T-helper 2 cell treated with Interferon-gamma antibody and Interleukin-4, amounts not matched to agents 5 μg/mL and 100 μg/mL, for 36 hours (primary cell): ENCODE data around the gene ITPR3.

Experiments
- DNase-seq: peaks from one replicate; pipeline ENCODE4 v3.0.0; 2021; ENCODE audit warnings: low spot score
- H3K27ac Mint-ChIP-seq: one replicate; pipeline ENCODE4 v1.8.0; 2021; ENCODE audit warnings: mild to moderate bottlenecking, mixed read lengths
- H3K27me3 Mint-ChIP-seq: one replicate; pipeline ENCODE4 v1.8.0; 2021; ENCODE audit warnings: low read depth, mixed read lengths
- H3K36me3 Mint-ChIP-seq: one replicate; pipeline ENCODE4 v1.8.0; 2021; ENCODE audit warnings: low read depth, mixed read lengths
- H3K4me1 Mint-ChIP-seq: one replicate; pipeline ENCODE4 v1.8.0; 2021; ENCODE audit warnings: low read depth, mixed read lengths
- H3K4me3 Mint-ChIP-seq: one replicate; pipeline ENCODE4 v1.8.0; 2022; ENCODE audit warnings: mild to moderate bottlenecking, moderate library complexity, mixed read lengths
- H3K9me3 Mint-ChIP-seq: one replicate; pipeline ENCODE4 v1.8.0; 2021; ENCODE audit warnings: mixed read lengths

Gene ITPR3

DNA sequence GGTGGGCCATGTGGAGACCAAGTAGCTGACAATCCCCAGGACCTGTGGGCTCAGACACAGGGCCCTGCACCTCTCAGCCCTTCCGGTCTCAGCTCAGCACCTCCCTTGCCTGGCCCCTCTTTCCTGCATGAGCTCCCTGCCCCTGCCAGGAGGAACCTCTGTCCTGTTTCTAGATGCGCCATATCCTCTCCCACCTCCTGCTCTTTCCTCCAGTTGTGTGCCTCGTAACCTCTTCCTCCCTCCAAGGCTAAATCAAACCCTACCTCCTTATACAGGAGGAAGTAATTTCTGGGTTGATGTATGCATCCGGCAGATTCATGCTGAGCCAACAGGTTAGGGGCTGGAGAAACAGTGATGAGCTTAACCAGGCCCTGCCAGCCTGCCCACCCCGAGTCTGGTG lies 30.9 kb downstream of the ITPR3 start:
- H3K4me1 Mint-ChIP-seq = peaks cover 3% of the 10 kb centered on the region
- no peak overlapping the region for H3K27ac Mint-ChIP-seq
- no peak overlapping the region for H3K4me3 Mint-ChIP-seq

DNA sequence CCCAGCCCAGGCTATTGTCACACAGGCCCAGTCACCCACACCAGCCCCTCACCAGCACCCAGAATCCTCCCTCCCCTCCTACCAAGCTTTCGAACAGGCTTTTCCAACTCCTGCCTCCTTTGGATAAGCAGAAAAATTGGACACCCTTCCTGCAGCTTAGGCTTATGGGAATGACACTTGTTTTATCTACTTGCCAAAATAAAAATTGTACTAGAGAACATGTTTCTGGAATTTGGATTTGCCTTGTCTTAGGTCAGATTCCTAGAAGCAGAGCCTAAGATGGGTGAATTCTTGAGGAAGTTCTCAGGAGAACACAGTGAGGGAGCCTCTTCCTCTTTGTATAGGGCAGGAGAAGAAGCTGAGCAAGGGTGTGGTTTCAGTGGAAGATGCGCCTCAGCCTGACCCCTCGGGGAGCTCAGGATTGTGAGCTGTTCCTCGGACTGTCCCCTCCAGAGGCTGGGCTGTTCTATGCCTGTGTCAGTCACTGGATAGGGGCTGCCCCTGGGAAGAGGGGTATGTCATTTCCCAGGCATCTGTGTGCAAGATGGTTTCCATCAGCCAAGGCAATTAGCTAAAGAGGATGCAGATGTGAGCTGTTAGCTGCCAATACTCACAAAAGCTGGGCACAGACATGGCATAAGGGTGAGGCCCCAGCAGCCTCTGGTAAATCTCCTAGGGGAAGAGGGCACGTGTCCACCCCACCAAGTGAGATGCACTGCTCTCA lies 33.9 kb downstream of the ITPR3 start:
- Mint-ChIP-seq H3K36me3 (peaks cover 14% of the 10 kb centered on the region), H3K27ac (no peak overlapping the region), H3K9me3 (no peaks in the 10 kb centered on the region), H3K4me3 (no peak overlapping the region), H3K4me1 (peaks cover 3% of the 10 kb centered on the region), H3K27me3 (no peaks in the 10 kb centered on the region)
- no peak for DNase-seq

More for the DNA sequence above, 30.9 kb downstream of the ITPR3 start:
- no peak for DNase-seq
- Mint-ChIP-seq H3K9me3 (no peaks in the 10 kb centered on the region), H3K27me3 (no peaks in the 10 kb centered on the region), H3K36me3 (peaks cover 24% of the 10 kb centered on the region)

DNA sequence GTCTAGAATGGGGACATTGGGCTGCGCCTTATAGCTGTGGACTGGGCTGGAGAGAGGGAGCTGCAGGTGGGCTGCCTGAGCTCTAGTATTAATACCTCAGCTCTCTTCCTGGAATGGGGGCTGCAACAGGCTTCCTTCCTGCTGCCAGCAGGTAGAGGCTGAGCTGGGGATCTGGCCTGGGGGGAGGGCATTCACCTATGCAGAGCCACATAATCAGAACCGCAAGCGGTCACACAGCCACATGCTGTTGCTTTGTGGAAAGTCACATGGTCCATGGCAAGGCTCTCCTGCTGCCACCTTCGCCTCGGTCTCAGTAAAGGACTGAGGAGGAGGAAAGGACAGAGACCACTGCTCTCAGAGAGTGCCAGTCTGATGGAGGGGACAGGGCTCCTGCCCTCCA lies 35.7 kb downstream of the ITPR3 start:
- no peak for DNase-seq
- no peaks in the 10 kb centered on the region for H3K9me3 Mint-ChIP-seq
- no peak overlapping the region for H3K27ac Mint-ChIP-seq
- H3K4me3 Mint-ChIP-seq = no peak overlapping the region
- peaks cover 4% of the 10 kb centered on the region for H3K36me3 Mint-ChIP-seq
- peaks cover 3% of the 10 kb centered on the region for H3K4me1 Mint-ChIP-seq
- no peaks in the 10 kb centered on the region for H3K27me3 Mint-ChIP-seq

DNA sequence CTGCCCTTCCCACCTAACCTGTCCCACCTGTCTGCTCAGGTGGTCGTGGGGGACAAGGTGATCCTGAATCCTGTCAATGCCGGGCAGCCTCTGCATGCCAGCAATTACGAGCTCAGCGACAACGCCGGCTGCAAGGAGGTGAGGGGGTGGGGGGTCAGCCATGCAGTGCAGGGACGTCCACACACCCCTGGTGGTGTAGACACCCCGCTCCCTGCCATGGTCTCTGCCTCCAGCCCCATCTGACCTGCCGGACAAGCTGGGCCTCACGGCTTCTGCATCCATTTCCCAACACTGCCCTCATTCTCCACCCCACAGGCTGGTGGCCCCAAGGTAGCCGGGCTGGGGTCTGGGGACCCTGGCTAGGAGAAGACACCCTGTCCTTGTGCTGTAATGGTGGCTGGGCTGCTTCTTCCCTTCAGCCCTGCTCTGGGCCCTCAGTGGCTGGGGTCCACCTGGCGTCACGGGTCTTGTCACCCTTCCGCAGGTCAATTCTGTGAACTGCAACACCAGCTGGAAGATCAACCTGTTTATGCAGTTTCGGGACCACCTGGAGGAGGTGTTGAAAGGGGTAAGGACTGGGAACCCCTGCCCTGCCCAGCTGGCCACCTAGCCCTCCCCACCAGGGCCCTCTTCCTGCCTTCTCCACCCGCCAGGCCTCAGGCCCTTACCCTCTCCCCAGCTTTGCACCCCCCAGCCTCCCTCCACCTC lies 38.0 kb downstream of the ITPR3 start:
- Mint-ChIP-seq H3K36me3 (peaks cover 5% of the 10 kb centered on the region), H3K27me3 (no peaks in the 10 kb centered on the region), H3K4me3 (no peak overlapping the region), H3K27ac (no peak overlapping the region), H3K4me1 (peaks cover 3% of the 10 kb centered on the region), H3K9me3 (no peaks in the 10 kb centered on the region)
- DNase-seq = no peak

DNA sequence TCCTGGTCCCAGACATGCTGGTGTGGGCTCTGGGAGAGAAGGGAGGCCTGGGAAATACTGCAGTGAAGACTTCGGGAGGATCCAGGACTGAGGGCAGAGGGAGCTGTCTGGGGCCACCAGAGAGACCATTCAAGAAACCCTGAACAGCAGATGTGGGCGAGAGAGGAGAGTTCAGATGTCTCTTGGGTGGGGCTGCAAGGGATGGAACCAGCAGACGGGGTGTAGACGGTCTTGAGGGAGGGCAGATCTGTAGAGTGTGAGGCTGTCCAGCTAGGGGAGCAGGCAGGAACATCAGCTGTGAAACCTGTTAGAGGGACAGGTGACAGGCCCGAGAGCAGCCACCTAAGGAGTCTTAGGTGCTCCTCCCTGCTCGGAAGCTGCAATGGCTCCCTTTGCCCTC lies 38.9 kb downstream of the ITPR3 start:
- no peak for DNase-seq
- H3K4me3 Mint-ChIP-seq = no peak overlapping the region
- no peaks in the 10 kb centered on the region for H3K9me3 Mint-ChIP-seq
- peaks cover 5% of the 10 kb centered on the region for H3K36me3 Mint-ChIP-seq
- peak overlapping the region; percentile 35 for H3K27ac Mint-ChIP-seq
- no peaks in the 10 kb centered on the region for H3K27me3 Mint-ChIP-seq
- H3K4me1 Mint-ChIP-seq = peaks cover under 1% of the 10 kb centered on the region

DNA sequence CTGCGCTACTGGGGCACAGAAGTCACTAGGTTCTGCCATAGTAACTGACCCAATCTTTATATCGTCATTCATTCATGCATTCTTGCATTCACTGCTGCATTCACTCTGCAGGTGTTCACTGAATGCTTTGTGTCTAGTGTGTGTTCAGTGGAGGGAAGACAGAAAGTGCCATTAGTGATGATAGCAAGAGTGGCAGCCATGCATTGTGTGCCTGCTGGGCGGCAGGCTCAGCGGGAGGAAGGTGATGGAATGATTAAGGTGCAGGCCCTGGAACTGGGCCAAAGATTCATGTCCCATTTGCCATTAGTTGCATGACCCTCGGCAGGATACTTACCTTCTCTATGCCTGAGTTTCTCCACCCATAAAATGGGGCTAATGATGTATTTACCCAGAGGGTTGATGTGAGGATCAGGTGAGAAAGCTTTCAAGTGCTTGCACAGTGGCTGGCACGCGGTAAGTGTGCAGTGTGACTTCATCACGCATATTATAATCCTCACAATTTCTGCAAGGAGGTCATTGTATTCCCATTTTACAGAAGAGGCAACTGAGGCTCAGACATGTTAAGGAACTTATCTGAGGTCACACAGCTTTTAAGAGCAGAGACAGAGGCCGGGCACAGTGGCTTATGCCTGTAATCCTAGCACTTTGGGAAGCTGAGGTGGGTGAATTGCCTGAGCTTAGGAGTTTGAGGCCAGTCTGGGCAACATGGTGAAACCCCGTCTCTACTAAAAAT lies 40.1 kb downstream of the ITPR3 start:
- Mint-ChIP-seq H3K27ac (no peak overlapping the region), H3K36me3 (peaks cover 5% of the 10 kb centered on the region), H3K4me3 (no peak overlapping the region), H3K4me1 (no peaks in the 10 kb centered on the region), H3K9me3 (no peaks in the 10 kb centered on the region), H3K27me3 (no peaks in the 10 kb centered on the region)
- no peak for DNase-seq

DNA sequence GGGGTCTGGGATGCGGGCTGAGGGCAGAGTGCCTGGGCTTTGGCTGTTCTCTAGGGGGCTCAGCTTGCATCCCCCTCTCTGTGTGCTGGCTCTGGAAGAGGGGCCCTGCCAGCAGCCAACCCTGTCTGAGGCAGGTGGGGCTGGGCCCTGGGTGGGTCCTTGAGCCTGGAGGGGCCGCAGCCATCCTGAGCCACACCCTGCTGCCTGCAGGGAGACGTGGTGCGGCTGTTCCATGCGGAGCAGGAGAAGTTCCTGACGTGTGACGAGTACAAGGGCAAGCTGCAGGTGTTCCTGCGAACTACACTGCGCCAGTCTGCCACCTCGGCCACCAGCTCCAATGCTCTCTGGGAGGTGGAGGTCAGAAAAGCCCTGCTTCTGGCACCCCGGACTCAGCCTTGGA lies 41.2 kb downstream of the ITPR3 start:
- Mint-ChIP-seq H3K4me1 (no peaks in the 10 kb centered on the region), H3K27ac (no peak overlapping the region), H3K36me3 (peaks cover 8% of the 10 kb centered on the region), H3K9me3 (no peaks in the 10 kb centered on the region), H3K27me3 (no peaks in the 10 kb centered on the region), H3K4me3 (no peak overlapping the region)
- no peak for DNase-seq

DNA sequence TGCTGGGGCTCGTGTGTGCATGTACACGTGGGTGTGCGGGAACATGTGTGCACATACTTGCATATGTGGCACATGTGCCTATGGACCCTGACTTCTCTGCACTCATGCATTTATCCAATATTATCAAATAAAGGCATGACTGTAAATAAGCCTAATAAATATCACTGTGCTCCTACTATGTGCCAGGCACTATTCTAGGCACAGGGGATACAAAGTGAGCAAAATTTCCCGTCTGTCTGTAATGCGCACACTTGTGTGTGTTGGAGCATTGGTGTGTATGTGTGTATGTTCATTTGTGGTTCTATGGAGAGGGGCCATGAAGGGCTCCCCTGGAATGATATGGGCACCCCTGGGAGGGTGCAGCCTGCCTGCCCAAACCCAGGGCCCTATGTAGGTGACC lies 41.9 kb downstream of the ITPR3 start:
- no peaks in the 10 kb centered on the region for H3K27me3 Mint-ChIP-seq
- H3K4me3 Mint-ChIP-seq = no peak overlapping the region
- no peak for DNase-seq
- H3K4me1 Mint-ChIP-seq = no peaks in the 10 kb centered on the region
- H3K9me3 Mint-ChIP-seq = no peaks in the 10 kb centered on the region
- no peak overlapping the region for H3K27ac Mint-ChIP-seq
- peaks cover 10% of the 10 kb centered on the region for H3K36me3 Mint-ChIP-seq

DNA sequence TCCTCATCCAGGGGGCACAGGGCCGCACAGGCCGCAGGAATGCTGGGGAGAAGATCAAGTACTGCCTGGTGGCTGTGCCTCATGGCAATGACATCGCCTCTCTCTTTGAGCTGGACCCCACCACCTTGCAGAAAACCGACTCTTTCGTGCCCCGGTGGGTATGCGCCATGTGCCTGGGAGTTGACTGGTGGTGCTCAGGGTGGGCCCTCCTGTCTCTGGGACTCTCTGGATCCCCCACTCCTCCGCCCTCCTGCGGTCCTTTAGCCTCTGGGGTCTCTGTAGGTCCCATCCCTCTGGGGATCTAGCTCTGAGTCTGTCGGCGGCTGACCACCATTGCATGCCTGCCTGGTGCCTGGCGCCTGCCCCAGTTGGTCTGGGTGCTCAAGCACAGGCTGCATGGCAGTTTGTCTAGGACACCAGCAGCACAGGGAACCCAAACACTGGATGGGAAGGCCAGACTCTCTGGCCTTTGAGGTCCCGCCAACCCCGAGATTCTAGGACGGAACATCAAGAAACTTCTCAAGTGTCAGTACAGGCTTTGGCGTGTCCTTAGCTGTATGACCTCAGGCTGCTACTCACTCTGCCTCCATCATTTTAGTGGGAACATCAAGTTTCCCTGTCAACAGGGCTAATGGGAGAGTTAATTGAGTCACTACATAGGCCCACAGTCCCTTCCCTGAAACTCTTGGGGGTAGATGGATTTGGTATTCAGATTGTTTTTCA lies 42.8 kb downstream of the ITPR3 start:
- Mint-ChIP-seq H3K4me1 (peaks cover 6% of the 10 kb centered on the region), H3K36me3 (peaks cover 18% of the 10 kb centered on the region)

DNA sequence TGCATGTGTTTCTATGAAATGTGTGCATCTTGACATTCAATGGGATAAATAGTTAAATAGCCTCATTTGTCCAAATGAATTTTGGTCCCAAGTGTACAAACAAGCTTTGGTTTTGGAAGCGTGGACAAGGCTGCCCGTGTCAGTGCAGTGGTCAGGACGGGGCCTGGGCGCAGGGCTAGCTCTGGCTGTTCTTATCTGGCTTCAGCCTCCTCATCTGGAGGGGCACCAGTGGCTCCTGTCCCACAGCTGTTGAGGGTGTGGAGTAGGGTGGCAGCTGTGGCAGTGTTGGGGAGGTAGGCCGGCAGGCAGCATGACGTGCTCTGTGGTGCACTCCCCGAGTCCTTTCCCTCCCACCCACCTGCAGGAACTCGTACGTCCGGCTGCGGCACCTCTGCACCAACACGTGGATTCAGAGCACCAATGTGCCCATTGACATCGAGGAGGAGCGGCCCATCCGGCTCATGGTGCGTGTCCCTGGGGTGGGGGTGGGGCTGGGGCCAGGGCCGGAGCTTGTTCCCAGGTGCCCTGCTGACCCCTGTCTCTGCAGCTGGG lies 43.5 kb downstream of the ITPR3 start:
- H3K27me3 Mint-ChIP-seq = no peaks in the 10 kb centered on the region
- no peak overlapping the region for H3K27ac Mint-ChIP-seq
- H3K4me1 Mint-ChIP-seq = peaks cover 11% of the 10 kb centered on the region
- no peak for DNase-seq
- H3K9me3 Mint-ChIP-seq = no peaks in the 10 kb centered on the region
- H3K4me3 Mint-ChIP-seq = no peak overlapping the region
- H3K36me3 Mint-ChIP-seq = peaks cover 22% of the 10 kb centered on the region

More for the DNA sequence above, 42.8 kb downstream of the ITPR3 start:
- Mint-ChIP-seq H3K27me3 (no peaks in the 10 kb centered on the region), H3K9me3 (no peaks in the 10 kb centered on the region), H3K4me3 (no peak overlapping the region), H3K27ac (no peak overlapping the region)
- DNase-seq = no peak

DNA sequence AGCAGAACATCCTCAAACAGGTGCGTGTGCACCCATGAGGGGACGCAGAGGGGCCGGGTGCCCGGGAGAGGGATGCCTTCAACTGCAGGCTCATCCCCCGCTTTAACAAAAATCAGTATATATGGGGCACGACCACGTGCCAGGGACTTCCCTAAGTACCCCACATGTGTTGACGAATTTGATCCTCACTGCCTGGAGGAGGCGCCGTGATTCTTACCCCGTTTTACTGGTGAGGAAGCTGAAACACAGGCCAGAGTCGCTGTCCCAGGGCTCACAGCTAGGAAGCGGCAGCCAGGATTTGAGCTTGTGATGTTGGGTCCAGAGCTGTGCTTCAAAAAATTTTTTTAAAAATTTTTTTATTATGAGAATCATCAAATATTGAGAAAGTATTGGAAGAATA lies 44.8 kb downstream of the ITPR3 start:
- peaks cover 31% of the 10 kb centered on the region for H3K36me3 Mint-ChIP-seq
- H3K27ac Mint-ChIP-seq = no peak overlapping the region
- no peak overlapping the region for H3K4me3 Mint-ChIP-seq
- H3K9me3 Mint-ChIP-seq = no peaks in the 10 kb centered on the region
- DNase-seq = no peak
- peaks cover 12% of the 10 kb centered on the region for H3K4me1 Mint-ChIP-seq
- H3K27me3 Mint-ChIP-seq = no peaks in the 10 kb centered on the region

DNA sequence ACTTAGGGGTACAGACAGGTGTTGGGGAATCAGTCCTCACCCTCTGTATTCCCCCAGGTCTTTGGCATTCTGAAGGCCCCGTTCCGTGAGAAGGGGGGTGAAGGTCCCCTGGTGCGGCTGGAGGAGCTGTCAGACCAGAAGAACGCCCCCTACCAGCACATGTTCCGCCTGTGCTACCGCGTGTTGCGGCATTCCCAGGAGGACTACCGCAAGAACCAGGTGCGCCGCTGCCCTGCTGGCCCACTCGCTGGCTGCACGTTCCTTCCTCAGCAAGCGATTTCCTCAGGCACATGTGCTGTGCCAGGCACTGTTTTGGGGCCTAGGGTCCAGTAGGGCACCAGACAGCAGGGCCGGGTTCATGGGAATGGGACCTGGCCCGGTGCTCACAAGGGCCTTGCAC lies 46.0 kb downstream of the ITPR3 start:
- Mint-ChIP-seq H3K36me3 (peaks cover 36% of the 10 kb centered on the region), H3K27me3 (no peaks in the 10 kb centered on the region), H3K4me3 (no peak overlapping the region), H3K27ac (no peak overlapping the region), H3K9me3 (no peaks in the 10 kb centered on the region), H3K4me1 (peaks cover 12% of the 10 kb centered on the region)
- DNase-seq = no peak

DNA sequence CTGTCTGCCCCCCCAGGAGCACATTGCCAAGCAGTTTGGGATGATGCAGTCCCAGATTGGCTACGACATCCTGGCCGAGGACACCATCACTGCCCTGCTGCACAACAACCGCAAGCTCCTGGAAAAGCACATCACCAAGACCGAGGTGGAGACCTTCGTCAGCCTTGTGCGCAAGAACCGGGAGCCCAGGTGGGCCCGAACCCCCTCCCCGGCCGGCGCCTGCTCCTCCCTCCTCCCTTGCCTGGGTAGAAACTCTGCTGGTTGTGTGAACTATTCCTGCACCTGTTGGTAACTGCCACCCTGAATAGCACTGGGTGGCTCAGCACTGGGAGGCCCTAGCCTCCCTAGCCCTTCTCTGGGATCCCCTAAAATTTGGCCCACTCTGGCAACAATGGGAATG lies 46.7 kb downstream of the ITPR3 start:
- H3K9me3 Mint-ChIP-seq = no peaks in the 10 kb centered on the region
- H3K27ac Mint-ChIP-seq = peak overlapping the region; percentile 50
- H3K27me3 Mint-ChIP-seq = no peaks in the 10 kb centered on the region
- DNase-seq = no peak
- peaks cover 35% of the 10 kb centered on the region for H3K36me3 Mint-ChIP-seq
- peaks cover 12% of the 10 kb centered on the region for H3K4me1 Mint-ChIP-seq
- no peak overlapping the region for H3K4me3 Mint-ChIP-seq
